IPS DF 6.9 (cell line): Measurements from ENCODE around the gene LNX1.

Experiments
- DNase-seq: peaks from one replicate; pipeline ENCODE4 v3.0.0-alpha.2; 2013; ENCODE audit warnings: low read depth, low spot score
- H3K27ac ChIP-seq: one replicate; pipeline ENCODE4 v1.5.1; 2013; ENCODE audit warnings: low read length, control low read depth
- H3K27me3 ChIP-seq: 2 replicates; pipeline ENCODE4 v1.6.1; 2013; ENCODE audit warnings: mild to moderate bottlenecking, low read length; ENCODE audit not compliant: control insufficient read depth, insufficient read depth
- H3K36me3 ChIP-seq: 2 replicates; pipeline ENCODE4 v1.6.1; 2013; ENCODE audit warnings: low read length; ENCODE audit not compliant: control insufficient read depth, insufficient read depth
- H3K4me1 ChIP-seq: 2 replicates; pipeline ENCODE4 v1.6.1; 2013; ENCODE audit warnings: low read length; ENCODE audit not compliant: control insufficient read depth, insufficient read depth
- H3K4me3 ChIP-seq: 2 replicates; pipeline ENCODE4 v1.5.1; 2013; ENCODE audit warnings: mild to moderate bottlenecking, low read length
- H3K9me3 ChIP-seq: 2 replicates; pipeline ENCODE4 v1.6.1; 2013; ENCODE audit warnings: low read length, inconsistent platforms; ENCODE audit not compliant: control insufficient read depth, insufficient read depth
- WGBS: extraction: QIAGEN DNeasy Blood & Tissue Kit; methylation state at CpG from one replicate; pipeline ENCODE4 v1.1.7; 2013; ENCODE audit warnings: mixed read lengths, missing lambda C conversion rate; ENCODE audit not compliant: insufficient read length, insufficient coverage; 5-methylcytosine and 5-hydroxymethylcytosine counted together

Gene LNX1

GRCh38 chr4:53527326-53527725, 64.0 kb downstream of the LNX1 start:
- H3K4me3 ChIP-seq, result no peak overlapping the region
- H3K36me3 ChIP-seq, result no peaks in the 10 kb centered on the region
- no peaks in the 10 kb centered on the region for H3K9me3 ChIP-seq
- H3K27me3 ChIP-seq, result no peaks in the 10 kb centered on the region
- H3K27ac ChIP-seq, result no peak overlapping the region
- peaks cover 4% of the 10 kb centered on the region for H3K4me1 ChIP-seq
- no CpG with 5 or more reads among the region's 1 CpG for WGBS
- no peak for DNase-seq

GRCh38 chr4:53522334-53522733, 69.0 kb downstream of the LNX1 start:
- peaks cover 3% of the 10 kb centered on the region; the same call in 1 of the 2 replicates for H3K4me1 ChIP-seq
- H3K27ac ChIP-seq, result no peak overlapping the region
- DNase-seq, result no peak

GRCh38 chr4:53520116-53520515, 71.2 kb downstream of the LNX1 start:
- Histone ChIP-seq H3K36me3 (no peaks in the 10 kb centered on the region), H3K4me1 (peaks cover 3% of the 10 kb centered on the region; the same call in 1 of the 2 replicates), H3K27ac (no peak overlapping the region), H3K9me3 (no peaks in the 10 kb centered on the region), H3K4me3 (no peak overlapping the region), H3K27me3 (no peaks in the 10 kb centered on the region)
- DNase-seq, result no peak
- WGBS, result no CpG with 5 or more reads among the region's 6 CpGs

More at GRCh38 chr4:53522334-53522733, 69.0 kb downstream of the LNX1 start:
- Histone ChIP-seq H3K9me3 (no peaks in the 10 kb centered on the region), H3K36me3 (no peaks in the 10 kb centered on the region), H3K4me3 (no peak overlapping the region), H3K27me3 (no peaks in the 10 kb centered on the region)

- Histone ChIP-seq H3K36me3 (no peaks in the 10 kb centered on the region), H3K27ac (no peak overlapping the region), H3K27me3 (no peaks in the 10 kb centered on the region), H3K4me1 (peaks cover 3% of the 10 kb centered on the region; the same call in 1 of the 2 replicates), H3K4me3 (no peak overlapping the region), H3K9me3 (no peaks in the 10 kb centered on the region)
- no peak for DNase-seq
- WGBS, result no CpG with 5 or more reads among the region's 3 CpGs
Measured at GRCh38 chr4:53518807-53519206, 72.5 kb downstream of the LNX1 start.

- no peaks in the 10 kb centered on the region for H3K27me3 ChIP-seq
- no peaks in the 10 kb centered on the region for H3K9me3 ChIP-seq
- H3K4me1 ChIP-seq, result no peaks in the 10 kb centered on the region; the same call in 1 of the 2 replicates
- no peak for DNase-seq
- no peak overlapping the region for H3K4me3 ChIP-seq
- no peaks in the 10 kb centered on the region for H3K36me3 ChIP-seq
- no CpG with 5 or more reads among the region's 4 CpGs for WGBS
- H3K27ac ChIP-seq, result no peak overlapping the region
Measured at GRCh38 chr4:53515076-53515475, 76.2 kb downstream of the LNX1 start.

- Histone ChIP-seq H3K4me3 (no peak overlapping the region), H3K4me1 (no peaks in the 10 kb centered on the region), H3K9me3 (no peaks in the 10 kb centered on the region), H3K27ac (no peak overlapping the region), H3K27me3 (no peaks in the 10 kb centered on the region), H3K36me3 (no peaks in the 10 kb centered on the region)
- no peak for DNase-seq
- no CpG with 5 or more reads among the region's 1 CpG for WGBS
Measured at GRCh38 chr4:53514509-53514908, 76.8 kb downstream of the LNX1 start.

- Histone ChIP-seq H3K36me3 (no peaks in the 10 kb centered on the region), H3K27me3 (no peaks in the 10 kb centered on the region), H3K9me3 (no peaks in the 10 kb centered on the region), H3K27ac (no peak overlapping the region), H3K4me3 (no peak overlapping the region), H3K4me1 (no peaks in the 10 kb centered on the region)
- DNase-seq, result no peak
- WGBS, result no CpG with 5 or more reads among the region's 3 CpGs
Measured at GRCh38 chr4:53512608-53513007, 78.7 kb downstream of the LNX1 start.

- Histone ChIP-seq H3K36me3 (no peaks in the 10 kb centered on the region), H3K27me3 (no peaks in the 10 kb centered on the region), H3K4me3 (no peak overlapping the region), H3K27ac (no peak overlapping the region), H3K9me3 (no peaks in the 10 kb centered on the region), H3K4me1 (no peaks in the 10 kb centered on the region)
- WGBS, result no CpG with 5 or more reads among the region's 3 CpGs
- no peak for DNase-seq
Measured at GRCh38 chr4:53511014-53511413, 80.3 kb downstream of the LNX1 start.

- Histone ChIP-seq H3K4me1 (no peaks in the 10 kb centered on the region), H3K27me3 (no peaks in the 10 kb centered on the region), H3K4me3 (no peak overlapping the region), H3K27ac (no peak overlapping the region), H3K9me3 (no peaks in the 10 kb centered on the region), H3K36me3 (no peaks in the 10 kb centered on the region)
- DNase-seq, result no peak
- WGBS, result no CpG with 5 or more reads among the region's 5 CpGs
Measured at GRCh38 chr4:53510321-53510720, 81.0 kb downstream of the LNX1 start.

- WGBS, result no CpG with 5 or more reads among the region's 1 CpG
- H3K27ac ChIP-seq, result no peak overlapping the region
Measured at GRCh38 chr4:53508446-53508845, 82.8 kb downstream of the LNX1 start.

GRCh38 chr4:53507671-53508286, 83.5 kb downstream of the LNX1 start:
- WGBS, result no CpG with 5 or more reads among the region's 17 CpGs
- DNase-seq, result no peak
- H3K36me3 ChIP-seq, result no peaks in the 10 kb centered on the region
- H3K4me1 ChIP-seq, result no peaks in the 10 kb centered on the region
- H3K27me3 ChIP-seq, result no peaks in the 10 kb centered on the region
- H3K4me3 ChIP-seq, result no peak overlapping the region
- H3K9me3 ChIP-seq, result no peaks in the 10 kb centered on the region
- H3K27ac ChIP-seq, result no peak overlapping the region

More at GRCh38 chr4:53508446-53508845, 82.8 kb downstream of the LNX1 start:
- Histone ChIP-seq H3K9me3 (no peaks in the 10 kb centered on the region), H3K27me3 (no peaks in the 10 kb centered on the region), H3K4me3 (no peak overlapping the region), H3K4me1 (no peaks in the 10 kb centered on the region), H3K36me3 (no peaks in the 10 kb centered on the region)
- no peak for DNase-seq
